OCI-LY7 (cell line): ENCODE data around the gene SRSF12.
A peak's percentile ranks its signal among the peaks of the same experiment; 100 is the strongest.

Source experiments
- CTCF ChIP-seq: fragments of 200-600 bp; sonication (generic); conservative IDR thresholded peaks from 2 replicates; pipeline ENCODE4 v1.5.1; 2014; ENCODE audit warnings: mild to moderate bottlenecking, antibody characterized with exemption, low read length, moderate library complexity, mixed read lengths
- EZH2phosphoT487 ChIP-seq: fragments of 200-600 bp; sonication (generic); IDR thresholded peaks from 2 replicates; pipeline ENCODE4 v1.6.1; 2018; ENCODE audit warnings: low read depth, borderline replicate concordance, mild to moderate bottlenecking, mixed run types, antibody characterized with exemption, low read length, moderate library complexity, mixed read lengths

DNA sequence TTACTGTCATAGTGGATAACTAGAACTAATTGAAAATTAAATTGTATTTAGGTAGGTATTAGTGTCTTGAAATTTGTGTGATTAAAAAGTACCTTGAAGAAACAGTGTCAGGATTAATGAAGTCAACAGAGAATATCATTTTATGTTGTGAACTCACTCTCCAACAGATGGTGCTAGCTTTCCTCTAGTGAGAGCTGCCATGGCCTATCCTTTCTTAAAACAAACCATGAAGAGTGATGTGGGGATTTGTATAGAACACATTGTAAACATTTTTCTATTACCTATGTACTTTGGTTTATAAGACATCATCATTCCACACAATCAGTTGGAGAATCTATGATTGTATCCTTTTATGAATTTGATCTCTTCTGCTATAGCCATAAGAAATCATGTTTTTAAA lies 4.8 kb upstream of the SRSF12 start:
- TF ChIP-seq CTCF (peak; percentile 85), EZH2phosphoT487 (no peak)
